ENCODE data around the gene SIPA1L3. TPM values are rescaled to one million over a fixed set of nuclear protein-coding genes. Genes with fewer than 3 reads are reported as not detected.
A peak's percentile ranks its signal among the peaks of the same experiment; 100 is the strongest.

The SIPA1L3 gene
- total and polyA plus RNA-seq, 2 experiments from 2014 or later, result 15.7 to 54.1 TPM

DNA sequence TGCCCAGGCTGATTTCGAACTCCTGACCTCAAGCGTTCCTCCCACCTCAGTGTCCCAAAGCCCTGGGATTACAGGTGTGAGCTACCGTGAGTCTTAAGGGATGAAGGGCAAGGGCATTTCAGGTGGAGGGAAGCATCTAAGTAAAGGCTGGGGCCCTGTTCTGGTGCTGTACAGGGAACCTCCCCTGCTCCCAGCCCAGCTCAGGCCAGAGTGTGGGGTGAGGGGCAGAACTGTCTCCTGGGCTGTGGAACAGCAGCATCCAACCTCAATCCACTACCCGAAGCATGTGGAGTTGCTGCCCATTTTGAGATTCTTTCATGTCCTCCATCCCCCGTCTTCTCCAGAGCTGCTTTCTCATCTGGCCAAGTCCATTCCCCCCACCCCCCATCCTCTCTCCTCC lies 105.3 kb downstream of the SIPA1L3 start:
- peaks cover 11% of the 10 kb centered on the region for H4K20me1 ChIP-seq (replicated peaks; ENCODE audit: insufficient read depth)
- Mint-ChIP-seq H3K36me3 (ENCODE audit: low read depth) (no peaks in the 10 kb centered on the region; the same call in 2 of the 3 replicates), H3K27me3 (ENCODE audit: insufficient read depth, low read depth, poor library complexity) (peaks cover 11% of the 10 kb centered on the region), H3K4me3 (no peak overlapping the region), H3K4me1 (peaks cover 27% of the 10 kb centered on the region), H3K27ac (peak overlapping the region; percentile 91), H3K9me3 (no peaks in the 10 kb centered on the region)
- no peaks in the 10 kb centered on the region for H3F3A ChIP-seq (replicated peaks; ENCODE audit: low read depth)
- H2AFZ ChIP-seq, result no peak overlapping the region
- H3K36me3 ChIP-seq (ENCODE audit: insufficient read depth), result no peaks in the 10 kb centered on the region
- H3K79me2 ChIP-seq (replicated peaks; ENCODE audit: insufficient read depth), result peaks cover 24% of the 10 kb centered on the region
- H3K4me3 ChIP-seq, result no peak overlapping the region
- peak overlapping the region; percentile 74; the same call in 1 of the 2 replicates for H3K27ac ChIP-seq (ENCODE audit: low read depth)
- H3K4me2 ChIP-seq, result peak overlapping the region; percentile 55
- no peaks in the 10 kb centered on the region for H3K9me2 ChIP-seq (ENCODE audit: insufficient read depth)
- TF ChIP-seq ZNF114 (CRISPR knock-in tag; IDR thresholded peaks at IDR 0.05) (no peak), EZH2phosphoT487 (IDR thresholded peaks at IDR 0.05; ENCODE audit: unreplicated experiment) (no peak), EZH2 (IDR thresholded peaks at IDR 0.05; ENCODE audit: low read depth, unreplicated experiment) (no peak), NANOG (IDR thresholded peaks at IDR 0.05; ENCODE audit: borderline replicate concordance) (no peak), ZNF331 (CRISPR knock-in tag; IDR thresholded peaks at IDR 0.05; ENCODE audit: low read depth) (no peak), CREB1 (CRISPR knock-in tag; IDR thresholded peaks at IDR 0.05; ENCODE audit: low read depth) (no peak), POLR2AphosphoS5 (IDR thresholded peaks at IDR 0.05; ENCODE audit: low read depth) (no peak), STAT1 (IDR thresholded peaks at IDR 0.05; ENCODE audit: unreplicated experiment) (no peak), JUNB (IDR thresholded peaks at IDR 0.05; ENCODE audit: unreplicated experiment) (no peak)
- TF ChIP-seq, protein P1, sequence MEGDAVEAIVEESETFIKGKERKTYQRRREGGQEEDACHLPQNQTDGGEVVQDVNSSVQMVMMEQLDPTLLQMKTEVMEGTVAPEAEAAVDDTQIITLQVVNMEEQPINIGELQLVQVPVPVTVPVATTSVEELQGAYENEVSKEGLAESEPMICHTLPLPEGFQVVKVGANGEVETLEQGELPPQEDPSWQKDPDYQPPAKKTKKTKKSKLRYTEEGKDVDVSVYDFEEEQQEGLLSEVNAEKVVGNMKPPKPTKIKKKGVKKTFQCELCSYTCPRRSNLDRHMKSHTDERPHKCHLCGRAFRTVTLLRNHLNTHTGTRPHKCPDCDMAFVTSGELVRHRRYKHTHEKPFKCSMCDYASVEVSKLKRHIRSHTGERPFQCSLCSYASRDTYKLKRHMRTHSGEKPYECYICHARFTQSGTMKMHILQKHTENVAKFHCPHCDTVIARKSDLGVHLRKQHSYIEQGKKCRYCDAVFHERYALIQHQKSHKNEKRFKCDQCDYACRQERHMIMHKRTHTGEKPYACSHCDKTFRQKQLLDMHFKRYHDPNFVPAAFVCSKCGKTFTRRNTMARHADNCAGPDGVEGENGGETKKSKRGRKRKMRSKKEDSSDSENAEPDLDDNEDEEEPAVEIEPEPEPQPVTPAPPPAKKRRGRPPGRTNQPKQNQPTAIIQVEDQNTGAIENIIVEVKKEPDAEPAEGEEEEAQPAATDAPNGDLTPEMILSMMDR (conservative IDR thresholded peaks at IDR 0.05; ENCODE audit: low read depth in 2 of 2), result no peak
- TF ChIP-seq, protein P2, sequence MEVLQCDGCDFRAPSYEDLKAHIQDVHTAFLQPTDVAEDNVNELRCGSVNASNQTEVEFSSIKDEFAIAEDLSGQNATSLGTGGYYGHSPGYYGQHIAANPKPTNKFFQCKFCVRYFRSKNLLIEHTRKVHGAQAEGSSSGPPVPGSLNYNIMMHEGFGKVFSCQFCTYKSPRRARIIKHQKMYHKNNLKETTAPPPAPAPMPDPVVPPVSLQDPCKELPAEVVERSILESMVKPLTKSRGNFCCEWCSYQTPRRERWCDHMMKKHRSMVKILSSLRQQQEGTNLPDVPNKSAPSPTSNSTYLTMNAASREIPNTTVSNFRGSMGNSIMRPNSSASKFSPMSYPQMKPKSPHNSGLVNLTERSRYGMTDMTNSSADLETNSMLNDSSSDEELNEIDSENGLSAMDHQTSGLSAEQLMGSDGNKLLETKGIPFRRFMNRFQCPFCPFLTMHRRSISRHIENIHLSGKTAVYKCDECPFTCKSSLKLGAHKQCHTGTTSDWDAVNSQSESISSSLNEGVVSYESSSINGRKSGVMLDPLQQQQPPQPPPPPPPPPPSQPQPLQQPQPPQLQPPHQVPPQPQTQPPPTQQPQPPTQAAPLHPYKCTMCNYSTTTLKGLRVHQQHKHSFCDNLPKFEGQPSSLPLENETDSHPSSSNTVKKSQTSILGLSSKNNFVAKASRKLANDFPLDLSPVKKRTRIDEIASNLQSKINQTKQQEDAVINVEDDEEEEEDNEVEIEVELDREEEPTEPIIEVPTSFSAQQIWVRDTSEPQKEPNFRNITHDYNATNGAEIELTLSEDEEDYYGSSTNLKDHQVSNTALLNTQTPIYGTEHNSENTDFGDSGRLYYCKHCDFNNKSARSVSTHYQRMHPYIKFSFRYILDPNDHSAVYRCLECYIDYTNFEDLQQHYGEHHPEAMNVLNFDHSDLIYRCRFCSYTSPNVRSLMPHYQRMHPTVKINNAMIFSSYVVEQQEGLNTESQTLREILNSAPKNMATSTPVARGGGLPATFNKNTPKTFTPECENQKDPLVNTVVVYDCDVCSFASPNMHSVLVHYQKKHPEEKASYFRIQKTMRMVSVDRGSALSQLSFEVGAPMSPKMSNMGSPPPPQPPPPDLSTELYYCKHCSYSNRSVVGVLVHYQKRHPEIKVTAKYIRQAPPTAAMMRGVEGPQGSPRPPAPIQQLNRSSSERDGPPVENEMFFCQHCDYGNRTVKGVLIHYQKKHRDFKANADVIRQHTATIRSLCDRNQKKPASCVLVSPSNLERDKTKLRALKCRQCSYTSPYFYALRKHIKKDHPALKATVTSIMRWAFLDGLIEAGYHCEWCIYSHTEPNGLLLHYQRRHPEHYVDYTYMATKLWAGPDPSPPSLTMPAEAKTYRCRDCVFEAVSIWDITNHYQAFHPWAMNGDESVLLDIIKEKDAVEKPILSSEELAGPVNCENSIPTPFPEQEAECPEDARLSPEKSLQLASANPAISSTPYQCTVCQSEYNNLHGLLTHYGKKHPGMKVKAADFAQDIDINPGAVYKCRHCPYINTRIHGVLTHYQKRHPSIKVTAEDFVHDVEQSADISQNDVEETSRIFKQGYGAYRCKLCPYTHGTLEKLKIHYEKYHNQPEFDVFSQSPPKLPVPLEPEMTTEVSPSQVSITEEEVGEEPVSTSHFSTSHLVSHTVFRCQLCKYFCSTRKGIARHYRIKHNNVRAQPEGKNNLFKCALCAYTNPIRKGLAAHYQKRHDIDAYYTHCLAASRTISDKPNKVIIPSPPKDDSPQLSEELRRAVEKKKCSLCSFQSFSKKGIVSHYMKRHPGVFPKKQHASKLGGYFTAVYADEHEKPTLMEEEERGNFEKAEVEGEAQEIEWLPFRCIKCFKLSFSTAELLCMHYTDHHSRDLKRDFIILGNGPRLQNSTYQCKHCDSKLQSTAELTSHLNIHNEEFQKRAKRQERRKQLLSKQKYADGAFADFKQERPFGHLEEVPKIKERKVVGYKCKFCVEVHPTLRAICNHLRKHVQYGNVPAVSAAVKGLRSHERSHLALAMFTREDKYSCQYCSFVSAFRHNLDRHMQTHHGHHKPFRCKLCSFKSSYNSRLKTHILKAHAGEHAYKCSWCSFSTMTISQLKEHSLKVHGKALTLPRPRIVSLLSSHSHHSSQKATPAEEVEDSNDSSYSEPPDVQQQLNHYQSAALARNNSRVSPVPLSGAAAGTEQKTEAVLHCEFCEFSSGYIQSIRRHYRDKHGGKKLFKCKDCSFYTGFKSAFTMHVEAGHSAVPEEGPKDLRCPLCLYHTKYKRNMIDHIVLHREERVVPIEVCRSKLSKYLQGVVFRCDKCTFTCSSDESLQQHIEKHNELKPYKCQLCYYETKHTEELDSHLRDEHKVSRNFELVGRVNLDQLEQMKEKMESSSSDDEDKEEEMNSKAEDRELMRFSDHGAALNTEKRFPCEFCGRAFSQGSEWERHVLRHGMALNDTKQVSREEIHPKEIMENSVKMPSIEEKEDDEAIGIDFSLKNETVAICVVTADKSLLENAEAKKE (CRISPR knock-in tag; IDR thresholded peaks at IDR 0.05), result no peak
- TF ChIP-seq, protein P3, sequence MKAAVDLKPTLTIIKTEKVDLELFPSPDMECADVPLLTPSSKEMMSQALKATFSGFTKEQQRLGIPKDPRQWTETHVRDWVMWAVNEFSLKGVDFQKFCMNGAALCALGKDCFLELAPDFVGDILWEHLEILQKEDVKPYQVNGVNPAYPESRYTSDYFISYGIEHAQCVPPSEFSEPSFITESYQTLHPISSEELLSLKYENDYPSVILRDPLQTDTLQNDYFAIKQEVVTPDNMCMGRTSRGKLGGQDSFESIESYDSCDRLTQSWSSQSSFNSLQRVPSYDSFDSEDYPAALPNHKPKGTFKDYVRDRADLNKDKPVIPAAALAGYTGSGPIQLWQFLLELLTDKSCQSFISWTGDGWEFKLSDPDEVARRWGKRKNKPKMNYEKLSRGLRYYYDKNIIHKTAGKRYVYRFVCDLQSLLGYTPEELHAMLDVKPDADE (IDR thresholded peaks at IDR 0.05), result no peak
- TF ChIP-seq, protein P4, sequence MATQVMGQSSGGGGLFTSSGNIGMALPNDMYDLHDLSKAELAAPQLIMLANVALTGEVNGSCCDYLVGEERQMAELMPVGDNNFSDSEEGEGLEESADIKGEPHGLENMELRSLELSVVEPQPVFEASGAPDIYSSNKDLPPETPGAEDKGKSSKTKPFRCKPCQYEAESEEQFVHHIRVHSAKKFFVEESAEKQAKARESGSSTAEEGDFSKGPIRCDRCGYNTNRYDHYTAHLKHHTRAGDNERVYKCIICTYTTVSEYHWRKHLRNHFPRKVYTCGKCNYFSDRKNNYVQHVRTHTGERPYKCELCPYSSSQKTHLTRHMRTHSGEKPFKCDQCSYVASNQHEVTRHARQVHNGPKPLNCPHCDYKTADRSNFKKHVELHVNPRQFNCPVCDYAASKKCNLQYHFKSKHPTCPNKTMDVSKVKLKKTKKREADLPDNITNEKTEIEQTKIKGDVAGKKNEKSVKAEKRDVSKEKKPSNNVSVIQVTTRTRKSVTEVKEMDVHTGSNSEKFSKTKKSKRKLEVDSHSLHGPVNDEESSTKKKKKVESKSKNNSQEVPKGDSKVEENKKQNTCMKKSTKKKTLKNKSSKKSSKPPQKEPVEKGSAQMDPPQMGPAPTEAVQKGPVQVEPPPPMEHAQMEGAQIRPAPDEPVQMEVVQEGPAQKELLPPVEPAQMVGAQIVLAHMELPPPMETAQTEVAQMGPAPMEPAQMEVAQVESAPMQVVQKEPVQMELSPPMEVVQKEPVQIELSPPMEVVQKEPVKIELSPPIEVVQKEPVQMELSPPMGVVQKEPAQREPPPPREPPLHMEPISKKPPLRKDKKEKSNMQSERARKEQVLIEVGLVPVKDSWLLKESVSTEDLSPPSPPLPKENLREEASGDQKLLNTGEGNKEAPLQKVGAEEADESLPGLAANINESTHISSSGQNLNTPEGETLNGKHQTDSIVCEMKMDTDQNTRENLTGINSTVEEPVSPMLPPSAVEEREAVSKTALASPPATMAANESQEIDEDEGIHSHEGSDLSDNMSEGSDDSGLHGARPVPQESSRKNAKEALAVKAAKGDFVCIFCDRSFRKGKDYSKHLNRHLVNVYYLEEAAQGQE (IDR thresholded peaks at IDR 0.05; ENCODE audit: unreplicated experiment), result no peak
- DNase-seq (ENCODE audit: low spot score) (peak; percentile 30), ATAC-seq (peak; percentile 61)
- H3K27me3 ChIP-seq (ENCODE audit: insufficient read depth), result no peaks in the 10 kb centered on the region
- peaks cover 27% of the 10 kb centered on the region; the same call in 1 of the 2 replicates for H3K4me1 ChIP-seq (ENCODE audit: insufficient read depth)

Measured in GM23338 (cell line).